Activated CD4-positive, alpha-beta T cell treated with anti-CD3 and anti-CD28 coated beads, Interleukin-2, amount 10 ng/mL, durations not matched to agents 24 days and 14 days (primary cell): Measurements from ENCODE around the gene PIK3C2G. TPM values are rescaled to one million over a fixed set of nuclear protein-coding genes. Genes with fewer than 3 reads are reported as not detected.
A peak's percentile ranks its signal among the peaks of the same experiment; 100 is the strongest.
"Not testable (repeated sequence)": the region's sequence is repeated elsewhere in the genome, so short reads cannot be mapped to it uniquely, and the experiment has no call there.

Source experiments
- DNase-seq: peaks from one replicate; pipeline ENCODE4 v3.0.0; 2022
- H3K27ac Mint-ChIP-seq: one replicate; pipeline ENCODE4 v1.8.0; 2022; ENCODE audit warnings: mild to moderate bottlenecking, mixed read lengths
- H3K27me3 Mint-ChIP-seq: one replicate; pipeline ENCODE4 v1.8.0; 2022; ENCODE audit warnings: mixed read lengths
- H3K36me3 Mint-ChIP-seq: one replicate; pipeline ENCODE4 v1.8.0; 2022; ENCODE audit warnings: low read depth, mild to moderate bottlenecking, mixed read lengths
- H3K4me1 Mint-ChIP-seq: one replicate; pipeline ENCODE4 v1.8.0; 2021; ENCODE audit warnings: mixed read lengths
- H3K4me3 Mint-ChIP-seq: one replicate; pipeline ENCODE4 v1.8.0; 2022; ENCODE audit warnings: mild to moderate bottlenecking, moderate library complexity, mixed read lengths
- H3K9me3 Mint-ChIP-seq: one replicate; pipeline ENCODE4 v1.8.0; 2021; ENCODE audit warnings: mixed read lengths
- intact Hi-C: fragments of 100-400 bp; cut with micrococcal nuclease; formaldehyde crosslinking; loops from one replicate; pipeline ENCODE4 v1.15.1; 2023
- total RNA-seq: library from RNA; stranded (reverse); gene quantifications from 2 replicates; pipeline ENCODE4 v1.2.3, GENCODE V29; 2022

PIK3C2G gene
- not detected in 2 replicates for total RNA-seq

DNA sequence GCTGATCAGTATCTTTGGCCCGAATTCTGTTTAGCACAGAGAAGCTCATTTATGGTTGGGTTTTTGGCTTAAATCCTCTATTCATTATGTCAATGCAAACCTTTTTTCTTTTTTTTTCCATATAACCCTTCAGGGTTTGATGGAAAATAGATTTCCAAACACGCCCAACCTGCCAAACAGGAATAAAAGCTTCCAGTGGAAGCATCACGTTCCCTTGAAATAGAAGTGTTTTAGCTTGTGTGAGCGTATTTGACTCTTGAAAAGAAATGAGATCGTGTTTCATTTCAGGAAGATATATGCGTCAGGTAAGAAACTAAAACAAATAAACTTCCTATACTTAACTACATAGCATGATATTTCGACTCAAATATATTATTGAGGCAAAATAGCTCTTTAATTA lies at the start of gene PIK3C2G:
TSS of gene PIK3C2G (plus strand) at position 246 of the 400 bp plus-strand sequence. CDS start 20,564 bp downstream, outside the sequence.
- no peak within 1 kb of the TSS for H3K4me3 Mint-ChIP-seq
- H3K27me3 Mint-ChIP-seq: no peaks in the 10 kb centered on the region
- intact Hi-C loops: no loop called here
- no peaks in the 10 kb centered on the region for H3K4me1 Mint-ChIP-seq
- no peak within 1 kb of the TSS for H3K27ac Mint-ChIP-seq
- DNase-seq: no peak
- no peaks in the 10 kb centered on the region for H3K36me3 Mint-ChIP-seq
- no peaks in the 10 kb centered on the region for H3K9me3 Mint-ChIP-seq

- Mint-ChIP-seq H3K4me1 (no peaks in the 10 kb centered on the region), H3K9me3 (no peaks in the 10 kb centered on the region), H3K4me3 (no peak overlapping the region), H3K27me3 (no peaks in the 10 kb centered on the region), H3K36me3 (no peaks in the 10 kb centered on the region), H3K27ac (no peak overlapping the region)
- intact Hi-C loops: no loop called here
- DNase-seq: no peak
These were observed 43.4 kb upstream of the PIK3C2G start for GRCh38 chr12:18217966-18218365.

DNA sequence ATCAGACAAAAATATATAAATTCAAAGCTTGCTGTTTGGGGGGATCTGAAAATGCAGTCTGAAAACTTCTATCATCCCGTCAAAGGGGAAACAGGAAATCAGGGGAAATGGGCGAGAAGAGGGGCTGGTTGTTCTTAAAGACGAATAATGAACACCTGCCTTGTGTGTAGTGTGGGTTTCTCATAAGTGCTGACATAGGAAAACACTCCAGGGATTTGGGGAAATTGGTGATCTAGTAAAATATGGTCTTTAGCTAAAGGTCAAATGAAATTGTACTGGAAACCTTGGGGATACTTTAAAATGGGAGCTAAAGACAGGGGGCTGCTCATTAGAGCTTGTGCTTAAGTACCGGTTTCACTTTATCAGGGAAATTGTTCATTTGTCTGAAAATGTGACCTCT lies 39.6 kb upstream of the PIK3C2G start:
- H3K4me3 Mint-ChIP-seq: no peak overlapping the region

GRCh38 chr12:18222699-18223098 lies 38.6 kb upstream of the PIK3C2G start:
- no peak overlapping the region for H3K27ac Mint-ChIP-seq
- no peak for DNase-seq
- no peak overlapping the region for H3K4me3 Mint-ChIP-seq
- H3K27me3 Mint-ChIP-seq: no peaks in the 10 kb centered on the region
- no peaks in the 10 kb centered on the region for H3K4me1 Mint-ChIP-seq
- no peaks in the 10 kb centered on the region for H3K9me3 Mint-ChIP-seq
- no peaks in the 10 kb centered on the region for H3K36me3 Mint-ChIP-seq
- intact Hi-C loops: no loop called here

More for the DNA sequence above, 39.6 kb upstream of the PIK3C2G start:
- Mint-ChIP-seq H3K4me1 (no peaks in the 10 kb centered on the region), H3K27ac (no peak overlapping the region), H3K9me3 (no peaks in the 10 kb centered on the region), H3K36me3 (no peaks in the 10 kb centered on the region), H3K27me3 (no peaks in the 10 kb centered on the region)
- DNase-seq: no peak
- intact Hi-C loops: no loop called here

- H3K4me1 Mint-ChIP-seq: no peaks in the 10 kb centered on the region
- no peaks in the 10 kb centered on the region for H3K27me3 Mint-ChIP-seq
- no peak overlapping the region for H3K27ac Mint-ChIP-seq
- no peak overlapping the region for H3K4me3 Mint-ChIP-seq
- intact Hi-C loops: loop anchor here (2.0 kb wide), 1 partner anchor 66 kb away; no protein-coding TSS in a partner anchor
- H3K36me3 Mint-ChIP-seq: no peaks in the 10 kb centered on the region
- DNase-seq: no peak
- H3K9me3 Mint-ChIP-seq: no peaks in the 10 kb centered on the region
These were observed 36.6 kb upstream of the PIK3C2G start for GRCh38 chr12:18224745-18225144.

- H3K27me3 Mint-ChIP-seq: no peaks in the 10 kb centered on the region
- H3K4me3 Mint-ChIP-seq: no peak overlapping the region
- no peak for DNase-seq
- no peaks in the 10 kb centered on the region for H3K4me1 Mint-ChIP-seq
- H3K36me3 Mint-ChIP-seq: no peaks in the 10 kb centered on the region
- peaks cover 8% of the 10 kb centered on the region for H3K9me3 Mint-ChIP-seq
- intact Hi-C loops: no loop called here
- no peak overlapping the region for H3K27ac Mint-ChIP-seq
These were observed 21.8 kb upstream of the PIK3C2G start for GRCh38 chr12:18239526-18239925.

- no peaks in the 10 kb centered on the region for H3K27me3 Mint-ChIP-seq
- intact Hi-C loops: no loop called here
These were observed 18.8 kb upstream of the PIK3C2G start for GRCh38 chr12:18242380-18243089.

DNA sequence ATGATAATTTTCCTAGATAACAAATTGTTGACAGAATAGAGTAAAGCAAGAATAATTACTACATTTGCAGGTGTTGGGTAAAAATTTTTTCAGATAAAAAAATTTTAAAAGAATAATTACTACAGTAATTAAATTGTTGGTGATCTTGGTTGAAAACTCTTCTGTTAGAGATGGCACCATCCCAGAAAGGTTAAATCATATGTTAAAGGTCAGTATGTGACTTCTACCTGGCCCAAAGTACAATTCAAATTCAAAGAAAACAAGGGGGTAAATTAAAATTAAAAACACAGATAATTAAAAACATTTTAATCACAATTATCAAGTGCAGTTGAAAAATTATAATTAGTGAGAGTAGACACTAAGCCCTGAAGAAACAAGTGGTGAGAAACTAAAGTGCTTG lies 18.1 kb upstream of the PIK3C2G start:
- no peak overlapping the region for H3K27ac Mint-ChIP-seq
- no peak for DNase-seq
- no peaks in the 10 kb centered on the region for H3K36me3 Mint-ChIP-seq
- H3K27me3 Mint-ChIP-seq: no peaks in the 10 kb centered on the region
- intact Hi-C loops: no loop called here
- no peaks in the 10 kb centered on the region for H3K4me1 Mint-ChIP-seq
- no peaks in the 10 kb centered on the region for H3K9me3 Mint-ChIP-seq
- H3K4me3 Mint-ChIP-seq: no peak overlapping the region

More at GRCh38 chr12:18242380-18243089, 18.8 kb upstream of the PIK3C2G start:
- no peaks in the 10 kb centered on the region for H3K9me3 Mint-ChIP-seq
- H3K27ac Mint-ChIP-seq: no peak overlapping the region
- no peaks in the 10 kb centered on the region for H3K4me1 Mint-ChIP-seq
- H3K4me3 Mint-ChIP-seq: no peak overlapping the region
- no peaks in the 10 kb centered on the region for H3K36me3 Mint-ChIP-seq
- no peak for DNase-seq

GRCh38 chr12:18246066-18246465 lies 15.3 kb upstream of the PIK3C2G start:
- no peaks in the 10 kb centered on the region for H3K36me3 Mint-ChIP-seq
- intact Hi-C loops: no loop called here
- no peaks in the 10 kb centered on the region for H3K4me1 Mint-ChIP-seq
- no peaks in the 10 kb centered on the region for H3K27me3 Mint-ChIP-seq
- no peak overlapping the region for H3K4me3 Mint-ChIP-seq
- H3K27ac Mint-ChIP-seq: no peak overlapping the region
- DNase-seq: no peak
- H3K9me3 Mint-ChIP-seq: no peaks in the 10 kb centered on the region

DNA sequence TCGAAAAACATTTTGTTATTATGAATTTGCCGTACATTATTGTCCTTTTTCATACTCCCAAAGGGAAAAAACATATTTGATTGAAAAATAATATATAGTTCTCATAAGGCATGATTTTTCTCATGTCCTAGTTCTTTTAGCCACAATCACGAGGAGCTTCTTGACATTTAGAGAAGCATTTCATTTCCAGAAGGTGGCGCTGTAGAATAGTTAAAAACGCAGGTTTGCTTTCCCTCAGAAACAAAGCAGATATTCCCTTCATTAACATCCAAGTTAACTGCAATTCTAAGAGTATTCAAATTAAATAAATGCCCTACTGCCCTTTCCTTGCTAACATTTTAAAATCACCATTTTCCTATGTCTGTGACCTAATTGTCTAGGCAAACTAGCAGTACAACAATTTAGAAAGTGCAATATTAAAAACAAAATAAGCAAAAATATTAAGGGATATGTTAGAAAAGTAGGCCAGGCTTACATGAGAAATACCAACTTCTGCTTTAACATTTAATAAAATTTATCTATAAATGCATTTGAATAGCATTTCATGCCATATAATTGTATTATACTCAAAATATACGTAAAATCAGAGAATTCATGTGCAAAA lies 10.9 kb upstream of the PIK3C2G start:
- no peaks in the 10 kb centered on the region for H3K27me3 Mint-ChIP-seq
- H3K27ac Mint-ChIP-seq: no peak overlapping the region
- no peak overlapping the region for H3K4me3 Mint-ChIP-seq
- DNase-seq: peak; percentile 58
- intact Hi-C loops: loop anchor here (2.0 kb wide), 1 partner anchor 936 kb away; no protein-coding TSS in a partner anchor
- no peaks in the 10 kb centered on the region for H3K36me3 Mint-ChIP-seq
- H3K9me3 Mint-ChIP-seq: no peaks in the 10 kb centered on the region
- no peaks in the 10 kb centered on the region for H3K4me1 Mint-ChIP-seq

DNA sequence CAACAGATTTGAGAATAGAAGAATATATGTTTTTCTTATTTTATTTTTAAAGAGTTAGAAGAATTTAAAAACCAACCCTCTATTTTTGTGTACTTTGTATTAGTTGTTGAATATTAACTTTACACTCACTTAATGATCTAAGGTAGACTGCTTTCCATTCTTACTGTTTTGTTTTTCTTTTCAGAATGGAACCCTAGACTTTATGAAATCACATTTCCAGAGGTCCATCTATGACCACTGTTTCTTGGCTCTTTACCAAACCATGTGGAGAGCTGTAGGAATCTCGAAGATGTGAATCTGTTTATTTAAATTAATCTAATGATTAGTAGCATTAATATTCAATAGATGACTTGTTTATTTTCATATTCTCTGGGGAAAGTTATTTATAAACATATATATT lies 7.2 kb upstream of the PIK3C2G start:
- Mint-ChIP-seq H3K4me3 (no peak overlapping the region), H3K4me1 (no peaks in the 10 kb centered on the region), H3K9me3 (no peaks in the 10 kb centered on the region), H3K27me3 (no peaks in the 10 kb centered on the region), H3K27ac (no peak overlapping the region), H3K36me3 (no peaks in the 10 kb centered on the region)
- intact Hi-C loops: no loop called here
- DNase-seq: no peak

- H3K36me3 Mint-ChIP-seq, DNase-seq, H3K27me3 Mint-ChIP-seq, H3K4me1 Mint-ChIP-seq, intact Hi-C loops, H3K27ac Mint-ChIP-seq, H3K9me3 Mint-ChIP-seq, H3K4me3 Mint-ChIP-seq: not testable (repeated sequence)
These were observed 6.3 kb upstream of the PIK3C2G start for GRCh38 chr12:18255004-18255403.

DNA sequence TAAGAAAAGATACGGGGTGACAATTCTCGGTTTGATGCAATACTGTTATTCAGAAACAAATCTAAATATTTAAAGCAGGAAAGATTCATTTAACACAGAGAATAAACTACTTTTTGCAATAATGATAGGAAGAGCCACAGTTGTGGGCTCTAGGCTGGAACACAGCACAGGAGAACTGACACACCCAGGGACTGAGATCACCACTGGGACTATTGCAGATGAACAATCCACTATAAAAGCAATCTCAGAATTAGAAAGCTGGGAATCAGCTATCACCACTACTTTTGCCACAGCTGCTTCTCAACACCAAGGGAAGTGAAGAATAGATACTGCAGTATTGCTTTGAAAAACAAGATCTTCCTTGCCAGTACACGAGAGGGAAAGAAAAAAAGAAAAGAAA lies 4.1 kb upstream of the PIK3C2G start:
- H3K4me3 Mint-ChIP-seq: no peak overlapping the region
- no peaks in the 10 kb centered on the region for H3K36me3 Mint-ChIP-seq
- H3K9me3 Mint-ChIP-seq: no peaks in the 10 kb centered on the region
- no peak overlapping the region for H3K27ac Mint-ChIP-seq
- no peaks in the 10 kb centered on the region for H3K27me3 Mint-ChIP-seq
- no peaks in the 10 kb centered on the region for H3K4me1 Mint-ChIP-seq
- no peak for DNase-seq
- intact Hi-C loops: no loop called here

DNA sequence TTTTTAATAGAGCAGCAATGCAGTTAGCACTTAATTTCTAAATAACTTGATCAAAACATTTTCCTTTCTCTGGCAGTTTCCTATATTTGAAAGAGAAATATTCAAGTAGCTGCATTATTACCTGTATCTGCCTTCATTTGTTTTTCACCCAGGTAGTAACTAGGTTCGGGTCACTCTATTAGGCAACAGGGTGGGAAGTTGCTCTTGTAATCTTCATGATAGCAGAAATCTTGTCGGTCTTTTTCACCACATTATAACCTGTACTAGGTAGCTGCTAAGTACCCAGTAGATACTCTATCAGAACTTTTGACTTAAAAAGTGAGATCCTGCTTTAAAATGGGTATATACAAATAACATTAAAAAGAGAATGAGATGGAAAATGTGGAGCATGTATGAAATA lies 2.4 kb upstream of the PIK3C2G start:
- H3K27me3 Mint-ChIP-seq: no peaks in the 10 kb centered on the region
- H3K36me3 Mint-ChIP-seq: no peaks in the 10 kb centered on the region
- H3K9me3 Mint-ChIP-seq: no peaks in the 10 kb centered on the region
- no peak overlapping the region for H3K27ac Mint-ChIP-seq
- H3K4me3 Mint-ChIP-seq: no peak overlapping the region
- intact Hi-C loops: no loop called here
- H3K4me1 Mint-ChIP-seq: no peaks in the 10 kb centered on the region
- no peak for DNase-seq
